ENCODE results near the gene ACY1. TPM values are rescaled to one million over a fixed set of nuclear protein-coding genes. Genes with fewer than 3 reads are reported as not detected.

The ACY1 gene
- total RNA-seq, 1 experiment from 2014 or later = 62.6 TPM

- H3K27ac Mint-ChIP-seq = no peak overlapping the region
- H4K5ac ChIP-seq (ENCODE audit: insufficient read length, low read depth, low read length) = no peak overlapping the region
- H3K9me3 Mint-ChIP-seq = no peaks in the 10 kb centered on the region
- peaks cover 9% of the 10 kb centered on the region for H3K79me2 ChIP-seq (ENCODE audit: insufficient read depth, low read length)
- peaks cover 8% of the 10 kb centered on the region for H3K79me1 ChIP-seq (ENCODE audit: insufficient read depth, low read depth, low read length, poor library complexity, severe bottlenecking)
- H2BK5ac ChIP-seq (ENCODE audit: insufficient read length, low read length) = no peak overlapping the region
- H3K18ac ChIP-seq (ENCODE audit: insufficient read length, low read depth, low read length) = no peak overlapping the region
- H3K23ac ChIP-seq (ENCODE audit: insufficient read length, low read depth, low read length) = no peak overlapping the region
- H2AK5ac ChIP-seq (ENCODE audit: insufficient read length, low read length) = no peak overlapping the region
- no peak overlapping the region for H2BK20ac ChIP-seq (ENCODE audit: low read depth, low read length, poor library complexity, severe bottlenecking)
- H3T11ph ChIP-seq (ENCODE audit: low read length) = no peak overlapping the region
- peaks cover 6% of the 10 kb centered on the region for H4K20me1 ChIP-seq (ENCODE audit: control insufficient read depth, insufficient read depth, insufficient read length)
- H2BK120ac ChIP-seq (ENCODE audit: low read depth, low read length, poor library complexity, severe bottlenecking) = no peak overlapping the region
- peaks cover 16% of the 10 kb centered on the region for H3K23me2 ChIP-seq (ENCODE audit: insufficient read length, low read depth, low read length, poor library complexity, severe bottlenecking)
- no CpG with 5 or more reads among the region's 18 CpGs for WGBS (ENCODE audit: extremely low coverage, insufficient read length, low lambda C conversion rate)
- TF ChIP-seq CTCF (conservative IDR thresholded peaks at IDR 0.05) = no peak
- 0 out of 2 replicates have a peak, but pooled peaks cover 2% of the 10 kb centered on the region for H3K4me1 ChIP-seq (ENCODE audit: insufficient read depth, low read length)
- no peak overlapping the region for H4K8ac ChIP-seq (replicated peaks; ENCODE audit: insufficient read length, low read depth, low read length)
- H3K4me2 ChIP-seq (ENCODE audit: insufficient read depth, insufficient read length, low read length) = no peak overlapping the region
- no peak for DNase-seq
- no peak overlapping the region for H3K4ac ChIP-seq (ENCODE audit: low read depth, low read length)
- H2AFZ ChIP-seq (ENCODE audit: low read length) = no peak overlapping the region
- no peak overlapping the region for H2BK15ac ChIP-seq (ENCODE audit: low read depth, low read length)
- H3K27me3 Mint-ChIP-seq (ENCODE audit: low read depth) = peaks cover 74% of the 10 kb centered on the region
- no peak overlapping the region for H3K56ac ChIP-seq (ENCODE audit: insufficient read length, low read depth, low read length)
- H3K9me3 ChIP-seq (ENCODE audit: control insufficient read depth, low read depth, low read length) = no peaks in the 10 kb centered on the region
- H2BK12ac ChIP-seq (ENCODE audit: insufficient read length, low read depth, low read length) = no peak overlapping the region
- H4K91ac ChIP-seq (ENCODE audit: insufficient read length, low read depth, low read length) = no peak overlapping the region
- no peaks in the 10 kb centered on the region for H3K27me3 ChIP-seq (ENCODE audit: insufficient read depth, low read length)
- peaks cover 13 to 15% of the 10 kb centered on the region in 2 experiments for H3K4me1 Mint-ChIP-seq
- no peak overlapping the region for H3K14ac ChIP-seq (ENCODE audit: insufficient read depth, low read length)
- no peak overlapping the region for H3K9ac ChIP-seq (ENCODE audit: extremely low read depth, insufficient read length, low read length)
- peaks cover 3 to 7% (median 7%) of the 10 kb centered on the region in 3 experiments; a peak in 6 of 7 replicates for H3K36me3 Mint-ChIP-seq (ENCODE audit: insufficient read depth in 1 of 3, low read depth in 3 of 3)
- H3K27ac ChIP-seq (ENCODE audit: insufficient read length, low read depth, low read length) = no peak overlapping the region
- H3K4me3 Mint-ChIP-seq = no peak overlapping the region
These were observed 38.1 kb upstream of the ACY1 start for GRCh38 chr3:51945031-51945840.

Measured in H9 (cell line).